PC-3 (cell line): ENCODE data around the gene FN3K.

Source experiments
- CTCF ChIP-seq: fragments of 300-600 bp; sonication (generic); conservative IDR thresholded peaks from 2 replicates; pipeline ENCODE4 v1.5.1; 2017; ENCODE audit warnings: antibody characterized with exemption, low read depth, mild to moderate bottlenecking, low read length
- EZH2 ChIP-seq: fragments of 300-600 bp; sonication (generic); IDR thresholded peaks from one replicate; pipeline ENCODE4 v1.6.1; 2017; ENCODE audit warnings: antibody characterized with exemption, mild to moderate bottlenecking, low read length; ENCODE audit not compliant: unreplicated experiment

- TF ChIP-seq CTCF (no peak), EZH2 (no peak)
Measured at GRCh38 chr17:82745524-82745923, 10.1 kb downstream of the FN3K start.
